ENCODE data around the gene MYO1E.
"Not testable (repeated sequence)": the region's sequence is repeated elsewhere in the genome, so short reads cannot be mapped to it uniquely, and the experiment has no call there.

The MYO1E gene

GRCh38 chr15:59372352-59373211 is at the start of gene MYO1E:
Gene MYO1E, minus strand, starts transcription at chr15:59372871. Its CDS starts 371 bp downstream, at chr15:59372500.
- DNase-seq (ENCODE audit: low read depth in 2 of 2), result peak; percentile 95 to 96

GRCh38 chr15:59420986-59421618 is 48.4 kb upstream of the MYO1E start:
- DNase-seq (ENCODE audit: low read depth in 2 of 2), result peak in 1 of 2 experiments; percentile 9

GRCh38 chr15:59420108-59420507 is 47.4 kb upstream of the MYO1E start:
- no peak for DNase-seq (ENCODE audit: low read depth in 2 of 2)

GRCh38 chr15:59419170-59419569 is 46.5 kb upstream of the MYO1E start:
- no peak for DNase-seq (ENCODE audit: low read depth in 2 of 2)

- DNase-seq (ENCODE audit: low read depth in 2 of 2), result no peak
Observed at GRCh38 chr15:59416816-59417215, 44.1 kb upstream of the MYO1E start.

- DNase-seq (ENCODE audit: low read depth in 2 of 2), result no peak
Observed at GRCh38 chr15:59413577-59413976, 40.9 kb upstream of the MYO1E start.

GRCh38 chr15:59410391-59410896 is 37.8 kb upstream of the MYO1E start:
- DNase-seq (ENCODE audit: low read depth in 2 of 2), result no peak

GRCh38 chr15:59407946-59408345 is 35.3 kb upstream of the MYO1E start:
- DNase-seq (ENCODE audit: low read depth in 2 of 2), result no peak

- DNase-seq (ENCODE audit: low read depth in 2 of 2), result no peak
Observed at GRCh38 chr15:59406446-59406845, 33.8 kb upstream of the MYO1E start.

GRCh38 chr15:59405079-59405478 is 32.4 kb upstream of the MYO1E start:
- no peak for DNase-seq (ENCODE audit: low read depth in 2 of 2)

GRCh38 chr15:59401824-59402569 is 29.3 kb upstream of the MYO1E start:
- DNase-seq (ENCODE audit: low read depth in 2 of 2), result no peak

GRCh38 chr15:59401051-59401823 is 28.6 kb upstream of the MYO1E start:
- not testable (repeated sequence) for DNase-seq (ENCODE audit: low read depth in 2 of 2)

- no peak for DNase-seq (ENCODE audit: low read depth in 2 of 2)
Observed at GRCh38 chr15:59400103-59400813, 27.6 kb upstream of the MYO1E start.

GRCh38 chr15:59399465-59400102 is 26.9 kb upstream of the MYO1E start:
- no peak for DNase-seq (ENCODE audit: low read depth in 2 of 2)

GRCh38 chr15:59398220-59398619 is 25.5 kb upstream of the MYO1E start:
- no peak for DNase-seq (ENCODE audit: low read depth in 2 of 2)

GRCh38 chr15:59396679-59397078 is 24.0 kb upstream of the MYO1E start:
- no peak for DNase-seq (ENCODE audit: low read depth in 2 of 2)

- no peak for DNase-seq (ENCODE audit: low read depth in 2 of 2)
Observed at GRCh38 chr15:59396211-59396610, 23.5 kb upstream of the MYO1E start.

- DNase-seq (ENCODE audit: low read depth in 2 of 2), result no peak
Observed at GRCh38 chr15:59394166-59394661, 21.5 kb upstream of the MYO1E start.

GRCh38 chr15:59392299-59392698 is 19.6 kb upstream of the MYO1E start:
- no peak for DNase-seq (ENCODE audit: low read depth in 2 of 2)

GRCh38 chr15:59388670-59389069 is 16.0 kb upstream of the MYO1E start:
- peak; percentile 29 for DNase-seq (ENCODE audit: low read depth in 2 of 2)

Data from fibroblast of skin of left quadriceps (primary cell).